ENCODE measurements around the gene SF1. TPM values are rescaled to one million over a fixed set of nuclear protein-coding genes. Genes with fewer than 3 reads are reported as not detected.

The SF1 gene
- total and polyA plus RNA-seq, 9 of the 15 experiments (the other 6 are each of a cell fraction or from before 2014, with no cell fraction given): 13.1 to 334 (median 111) TPM

GRCh38 chr11:64759722-64760719, 18.3 kb downstream of the SF1 start, which contains the start of gene PYGM (continued):
- TF ChIP-seq ATF6 (CRISPR knock-in tag; IDR thresholded peaks at IDR 0.05): no peak
- no peak for TF ChIP-seq ZNF77 (CRISPR knock-in tag; IDR thresholded peaks at IDR 0.05)
- no peak for TF ChIP-seq KLF1 (tag; IDR thresholded peaks at IDR 0.05)
- TF ChIP-seq POLR2G (IDR thresholded peaks at IDR 0.05; ENCODE audit: low read depth, low read length): peak; percentile 66
- TF ChIP-seq ATF3 (IDR thresholded peaks at IDR 0.05): peak; percentile 44; the same call in 1 of the 2 replicates
- TF ChIP-seq ATF3 (CRISPR knock-in tag; conservative IDR thresholded peaks at IDR 0.05): no peak
- TF ChIP-seq HDAC6 (IDR thresholded peaks at IDR 0.05; ENCODE audit: low read depth, low read length): no peak
- no peak for TF ChIP-seq EWSR1 (IDR thresholded peaks at IDR 0.05; ENCODE audit: borderline replicate concordance, low read depth, partially characterized antibody)
- TF ChIP-seq MYNN (IDR thresholded peaks at IDR 0.05): 0 out of 2 replicates have a peak, but pooled peaks have one; percentile 39
- no peak for TF ChIP-seq MYNN (CRISPR knock-in tag; IDR thresholded peaks at IDR 0.05)
- no peak for TF ChIP-seq RBM14 (IDR thresholded peaks at IDR 0.05; ENCODE audit: borderline replicate concordance, insufficient read depth, low read depth, low read length)
- TF ChIP-seq SFPQ (IDR thresholded peaks at IDR 0.05; ENCODE audit: low read depth, low read length): no peak
- no peak for TF ChIP-seq FOXA1 (IDR thresholded peaks at IDR 0.05; ENCODE audit: borderline replicate concordance)
- no peak for TF ChIP-seq ELK1 (CRISPR knock-in tag; IDR thresholded peaks at IDR 0.05)
- TF ChIP-seq MLLT1 (IDR thresholded peaks at IDR 0.05): no peak

All from K562 (cell line).